Kidney (tissue), 14 donors: ENCODE data around the gene HIRA. TPM values are rescaled to one million over a fixed set of nuclear protein-coding genes. Genes with fewer than 3 reads are reported as not detected.
"Not testable (repeated sequence)": the region's sequence is repeated elsewhere in the genome, so short reads cannot be mapped to it uniquely, and the experiment has no call there.

Source experiments
- DNase-seq, 5 donors: peaks; one replicate each; pipeline ENCODE4 v3.0.0-alpha.2; 2013 to 2020
- FAIRE-seq: peaks from 2 replicates; lab custom pipeline; 2012; peaks lifted over from hg19 to GRCh38; lab: Jason Lieb, UNC
- H3K27ac ChIP-seq, 2 donors: one replicate each; pipeline ENCODE4 v1.7.0; 2013; ENCODE audit warnings: low read depth in 2 of 2, low read length in 2 of 2, inconsistent platforms in 1 of 2
- H3K27me3 ChIP-seq: one replicate; pipeline ENCODE4 v1.7.1; 2013; ENCODE audit warnings: low read length, inconsistent platforms; ENCODE audit not compliant: control insufficient read depth, insufficient read depth
- H3K36me3 ChIP-seq, 3 donors: one replicate each; pipeline versions ENCODE4 v1.7.0 to v1.7.1; 2013; ENCODE audit warnings: low read length in 3 of 3, control low read depth in 1 of 3, inconsistent platforms in 1 of 3; ENCODE audit not compliant: insufficient read depth in 3 of 3, control insufficient read depth in 2 of 3
- H3K4me1 ChIP-seq, 3 donors: one replicate each; pipeline versions ENCODE4 v1.7.0 to v1.7.1; 2013; ENCODE audit warnings: low read length in 3 of 3, inconsistent platforms in 1 of 3, low read depth in 1 of 3; ENCODE audit not compliant: control insufficient read depth in 2 of 3, insufficient read depth in 2 of 3
- H3K4me3 ChIP-seq, 3 donors: one replicate each; pipeline versions ENCODE4 v1.7.0 to v1.8.1; 2013; ENCODE audit warnings: low read length in 3 of 3, control low read depth in 1 of 3, inconsistent platforms in 1 of 3
- H3K9ac ChIP-seq, 3 donors: one replicate each; pipeline versions ENCODE4 v1.7.0 to v1.7.1; 2013; ENCODE audit warnings: low read length in 3 of 3, control low read depth in 1 of 3, inconsistent platforms in 1 of 3
- H3K9me3 ChIP-seq, 3 donors: one replicate each; pipeline versions ENCODE4 v1.7.0 to v1.7.1; 2013; ENCODE audit warnings: low read length in 3 of 3, control low read depth in 1 of 3, inconsistent platforms in 1 of 3; ENCODE audit not compliant: control insufficient read depth in 2 of 3, insufficient read depth in 1 of 3
- CTCF ChIP-seq: IDR thresholded peaks from 3 replicates; pipeline ENCODE4 v1.5.1; 2012; ENCODE audit warnings: mild to moderate bottlenecking, moderate library complexity, borderline replicate concordance; ENCODE audit not compliant: insufficient read depth; ENCODE audit errors: extremely low read depth
- intact Hi-C: fragments of 100-400 bp; cut with DNase I; formaldehyde crosslinking; loops from one replicate; pipeline ENCODE4 v1.11.1; 2022
- polyA plus RNA-seq: library from polyadenylated mRNA; stranded (reverse); fragments of 350-450 nt; fragmentation: Illumina TruSeq; extraction: RNeasy Lipid Tissue Mini Kit (QIAGEN cat#74804); gene quantifications from one replicate; pipeline ENCODE4 v1.2.3, GENCODE V29; 2014; ENCODE audit warnings: low read depth, low replicate concordance; ENCODE audit not compliant: insufficient read depth
- total RNA-seq: library from RNA; stranded (reverse); fragmentation: NEBNext Ultra II Directional; extraction: Animal tissue kit (Norgen Biotek cat#: 25700); gene quantifications from one replicate; pipeline ENCODE4 v1.2.1, GENCODE V29; 2021
- donor health status: control.
- donor health status: control.
- donor health status: control.
- donor health status: control.
- donor health status: control.
- donor health status: DM: yes; HTN: yes; CAD: no.
- donor health status: Normal renal cell carcinoma (clear cell type).

HIRA gene
- total and polyA plus RNA-seq, 2 donors from 2014 or later: 18.5 to 26.8 TPM

DNA sequence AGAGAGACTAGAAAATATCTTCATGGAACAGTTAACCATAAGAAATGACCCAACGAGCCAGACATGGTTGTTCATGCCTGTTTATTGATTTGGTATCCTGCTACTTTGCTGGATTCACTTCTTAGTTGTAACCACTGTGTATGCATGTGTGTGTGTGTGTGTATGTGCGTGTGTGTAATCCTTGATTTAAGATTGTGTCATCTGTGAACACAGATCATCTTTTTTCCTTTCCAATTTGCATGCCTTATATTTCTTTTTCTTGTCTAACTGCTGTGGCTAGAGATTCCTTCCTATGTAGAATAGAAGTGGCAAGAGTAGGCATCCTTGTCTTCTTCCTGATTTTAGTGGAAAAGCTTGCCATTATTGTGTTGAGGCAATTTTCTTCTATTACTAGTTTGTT is 123.7 kb downstream of the HIRA start:
- H3K27ac ChIP-seq: no peak overlapping the region
- FAIRE-seq (no peak), DNase-seq (no peak)
- no peaks in the 10 kb centered on the region for H3K36me3 ChIP-seq
- intact Hi-C loops: no loop called here
- no peak overlapping the region for H3K9ac ChIP-seq
- TF ChIP-seq CTCF: no peak
- H3K9me3 ChIP-seq: no peaks in the 10 kb centered on the region
- no peaks in the 10 kb centered on the region for H3K27me3 ChIP-seq
- H3K4me3 ChIP-seq: no peak overlapping the region
- no peaks in the 10 kb centered on the region for H3K4me1 ChIP-seq

GRCh38 chr22:19306535-19306934 is 125.0 kb downstream of the HIRA start:
- H3K36me3 ChIP-seq, H3K27me3 ChIP-seq, H3K4me1 ChIP-seq, intact Hi-C loops, FAIRE-seq, H3K9ac ChIP-seq, DNase-seq, H3K27ac ChIP-seq, H3K9me3 ChIP-seq, H3K4me3 ChIP-seq: not testable (repeated sequence)

- Histone ChIP-seq H3K36me3 (no peaks in the 10 kb centered on the region), H3K27me3 (no peaks in the 10 kb centered on the region), H3K9ac (no peak overlapping the region), H3K27ac (no peak overlapping the region), H3K9me3 (no peaks in the 10 kb centered on the region), H3K4me3 (no peak overlapping the region), H3K4me1 (no peaks in the 10 kb centered on the region)
- no peak for DNase-seq
- TF ChIP-seq CTCF: no peak
- intact Hi-C loops: no loop called here
- no peak for FAIRE-seq
Measured at GRCh38 chr22:19304547-19304946, 127.0 kb downstream of the HIRA start.

DNA sequence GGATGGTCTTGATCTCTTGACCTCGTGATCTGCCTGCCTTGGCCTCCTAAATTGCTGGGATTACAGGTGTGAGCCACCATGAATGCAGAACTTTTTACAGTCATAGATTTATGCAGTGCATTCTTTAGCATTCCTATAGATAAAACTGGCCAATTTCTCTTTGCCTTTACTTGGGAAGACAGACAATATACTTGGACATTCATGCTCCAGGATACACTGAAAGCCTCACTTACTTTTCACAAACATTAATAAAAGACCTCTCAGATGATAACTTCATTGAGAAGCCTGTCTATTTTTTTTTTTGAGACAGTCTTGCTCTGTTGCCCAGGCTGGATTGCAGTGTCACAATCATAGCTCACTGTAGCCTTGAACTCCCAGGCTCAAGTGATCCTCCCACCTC is 127.7 kb downstream of the HIRA start:
- no peak overlapping the region for H3K27ac ChIP-seq
- no peaks in the 10 kb centered on the region for H3K4me1 ChIP-seq
- H3K9ac ChIP-seq: no peak overlapping the region
- DNase-seq: no peak
- H3K36me3 ChIP-seq: no peaks in the 10 kb centered on the region
- TF ChIP-seq CTCF: no peak
- no peak for FAIRE-seq
- H3K4me3 ChIP-seq: no peak overlapping the region
- no peaks in the 10 kb centered on the region for H3K27me3 ChIP-seq
- intact Hi-C loops: no loop called here
- H3K9me3 ChIP-seq: no peaks in the 10 kb centered on the region
